Cardiac muscle cell (in vitro differentiated cells and primary cell): ENCODE measurements around the gene DUSP28. TPM values are rescaled to one million over a fixed set of nuclear protein-coding genes. Genes with fewer than 3 reads are reported as not detected.

Source experiments
- DNase-seq, 2 donors: peaks; one replicate each; pipeline versions ENCODE4 v3.0.0 to v3.0.0-alpha.2; 2010 to 2017; ENCODE audit warnings: low read depth in 1 of 2, low spot score in 1 of 2
- H3K27ac ChIP-seq: fragments of 200-600 bp; sonication (generic); 2 replicates; pipeline ENCODE4 v1.5.1; 2016
- H3K27me3 ChIP-seq: fragments of 200-600 bp; sonication (generic); 2 replicates; pipeline ENCODE4 v1.6.0; 2016; ENCODE audit warnings: control low read depth
- H3K36me3 ChIP-seq: fragments of 200-600 bp; sonication (generic); 2 replicates; pipeline ENCODE4 v1.5.1; 2016; ENCODE audit warnings: control low read depth
- H3K4me1 ChIP-seq: fragments of 200-600 bp; sonication (generic); 2 replicates; pipeline ENCODE4 v1.8.1; 2017; ENCODE audit warnings: low read depth, mild to moderate bottlenecking, mixed run types
- H3K4me3 ChIP-seq: fragments of 200-600 bp; sonication (generic); 2 replicates; pipeline ENCODE4 v1.5.1; 2016; ENCODE audit warnings: mild to moderate bottlenecking
- H3K9me3 ChIP-seq: fragments of 200-600 bp; sonication (generic); 2 replicates; pipeline ENCODE4 v1.5.1; 2017; ENCODE audit warnings: low read depth, mild to moderate bottlenecking, control low read depth
- polyA plus RNA-seq: library from polyadenylated mRNA; unstranded; fragments of >200 nt; fragmentation: Nextera tagmentation; extraction: Ambion mirVana; gene quantifications from 2 replicates; pipeline ENCODE4 v1.2.1, GENCODE V29; 2016
- total RNA-seq: library from RNA; depleted of rRNA; stranded (reverse); fragments of >200 nt; gene quantifications from 2 replicates; pipeline ENCODE4 v1.2.3, GENCODE V29; 2016
- TF ChIP-seq, protein P1 (sequence below): IDR thresholded peaks from 2 replicates; pipeline ENCODE4 v1.5.1; 2012; ENCODE audit warnings: low read depth, mild to moderate bottlenecking, low read length

Gene DUSP28
- total and polyA plus RNA-seq, 2 experiments from 2014 or later = 10.2 to 24.9 TPM

DNA sequence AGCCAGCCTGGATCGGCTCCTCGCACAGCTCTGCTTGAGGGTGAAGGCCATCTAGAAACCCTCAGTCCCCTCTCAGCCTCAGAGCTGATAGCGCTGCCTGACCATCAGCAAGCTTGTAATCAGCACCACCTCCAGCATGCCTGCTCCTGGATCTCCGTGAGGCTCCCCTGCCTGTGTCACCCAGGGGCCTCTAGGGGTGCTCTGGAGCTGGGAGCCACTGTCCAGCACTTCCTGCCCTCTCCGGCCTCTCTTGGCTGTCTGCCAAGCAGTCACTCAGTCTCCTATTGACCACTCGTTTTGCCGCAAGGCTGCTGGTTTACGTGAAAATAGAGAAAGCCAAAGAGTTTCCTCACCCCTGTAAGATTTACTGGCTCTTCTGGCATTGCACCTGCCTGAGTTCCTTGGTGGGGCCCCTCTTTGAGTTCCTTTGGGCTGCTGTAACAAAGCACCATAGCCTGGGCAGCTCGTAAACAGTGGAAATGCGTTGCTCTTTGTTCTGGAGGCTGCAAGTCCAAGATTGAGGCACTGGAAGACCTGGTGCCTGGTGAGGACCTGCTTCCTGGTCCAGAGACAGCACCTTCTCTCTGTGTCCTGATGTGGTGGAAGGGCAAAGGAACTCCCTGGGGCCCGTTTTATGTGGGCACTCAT, 44.3 kb downstream of the DUSP28 start:
- TF ChIP-seq, protein P1, sequence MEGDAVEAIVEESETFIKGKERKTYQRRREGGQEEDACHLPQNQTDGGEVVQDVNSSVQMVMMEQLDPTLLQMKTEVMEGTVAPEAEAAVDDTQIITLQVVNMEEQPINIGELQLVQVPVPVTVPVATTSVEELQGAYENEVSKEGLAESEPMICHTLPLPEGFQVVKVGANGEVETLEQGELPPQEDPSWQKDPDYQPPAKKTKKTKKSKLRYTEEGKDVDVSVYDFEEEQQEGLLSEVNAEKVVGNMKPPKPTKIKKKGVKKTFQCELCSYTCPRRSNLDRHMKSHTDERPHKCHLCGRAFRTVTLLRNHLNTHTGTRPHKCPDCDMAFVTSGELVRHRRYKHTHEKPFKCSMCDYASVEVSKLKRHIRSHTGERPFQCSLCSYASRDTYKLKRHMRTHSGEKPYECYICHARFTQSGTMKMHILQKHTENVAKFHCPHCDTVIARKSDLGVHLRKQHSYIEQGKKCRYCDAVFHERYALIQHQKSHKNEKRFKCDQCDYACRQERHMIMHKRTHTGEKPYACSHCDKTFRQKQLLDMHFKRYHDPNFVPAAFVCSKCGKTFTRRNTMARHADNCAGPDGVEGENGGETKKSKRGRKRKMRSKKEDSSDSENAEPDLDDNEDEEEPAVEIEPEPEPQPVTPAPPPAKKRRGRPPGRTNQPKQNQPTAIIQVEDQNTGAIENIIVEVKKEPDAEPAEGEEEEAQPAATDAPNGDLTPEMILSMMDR = peak; percentile 74
- H3K9me3 ChIP-seq = no peaks in the 10 kb centered on the region
- H3K36me3 ChIP-seq = no peaks in the 10 kb centered on the region
- peak overlapping the region; percentile 64 for H3K27ac ChIP-seq
- peak; percentile 78 to 86 for DNase-seq
- no peak overlapping the region for H3K4me3 ChIP-seq
- H3K27me3 ChIP-seq = no peaks in the 10 kb centered on the region
- H3K4me1 ChIP-seq = peaks cover 3% of the 10 kb centered on the region

DNA sequence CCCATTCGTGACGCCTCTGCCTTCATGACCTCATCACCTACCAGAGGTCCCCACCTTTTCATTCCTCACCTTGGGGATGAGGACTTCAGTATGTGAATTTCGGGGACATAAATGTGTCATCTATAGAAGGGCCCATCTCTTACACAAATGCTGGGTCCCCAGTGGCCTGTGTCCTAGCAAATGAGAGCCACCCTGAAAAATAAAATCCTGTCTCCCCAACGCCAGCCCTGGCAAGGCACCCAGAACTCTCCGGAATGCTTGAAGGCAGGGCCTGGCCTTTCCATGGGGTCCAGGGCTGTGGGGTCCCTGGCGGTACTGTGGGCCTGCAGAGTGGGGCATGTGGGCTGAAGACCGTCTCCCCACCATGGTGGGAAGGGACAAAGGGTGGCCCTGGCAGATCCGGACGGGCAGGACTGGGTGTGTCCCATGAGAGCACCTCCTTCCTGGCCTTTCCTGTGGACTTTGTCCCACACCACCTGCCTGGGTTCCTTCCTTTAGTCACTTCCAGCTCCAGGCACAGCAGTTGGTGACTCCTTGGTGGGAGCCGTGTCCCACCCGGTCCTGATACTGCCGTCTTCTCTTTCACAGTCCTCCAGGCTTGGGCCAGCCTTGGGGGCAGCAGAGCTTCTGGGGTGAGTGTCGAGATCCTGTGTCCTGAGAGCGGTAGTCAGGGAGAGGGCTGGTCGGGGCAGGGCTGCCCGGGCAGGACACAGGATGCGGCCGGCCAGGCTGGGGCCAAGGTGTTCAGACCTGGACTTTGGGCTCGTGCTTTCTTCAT, 45.0 kb downstream of the DUSP28 start:
- DNase-seq = no peak
- no peak overlapping the region for H3K4me3 ChIP-seq
- TF ChIP-seq, protein P1 = no peak
- H3K27ac ChIP-seq = no peak overlapping the region
- no peaks in the 10 kb centered on the region for H3K36me3 ChIP-seq
- peaks cover 3% of the 10 kb centered on the region for H3K4me1 ChIP-seq
- H3K9me3 ChIP-seq = no peaks in the 10 kb centered on the region
- no peaks in the 10 kb centered on the region for H3K27me3 ChIP-seq

DNA sequence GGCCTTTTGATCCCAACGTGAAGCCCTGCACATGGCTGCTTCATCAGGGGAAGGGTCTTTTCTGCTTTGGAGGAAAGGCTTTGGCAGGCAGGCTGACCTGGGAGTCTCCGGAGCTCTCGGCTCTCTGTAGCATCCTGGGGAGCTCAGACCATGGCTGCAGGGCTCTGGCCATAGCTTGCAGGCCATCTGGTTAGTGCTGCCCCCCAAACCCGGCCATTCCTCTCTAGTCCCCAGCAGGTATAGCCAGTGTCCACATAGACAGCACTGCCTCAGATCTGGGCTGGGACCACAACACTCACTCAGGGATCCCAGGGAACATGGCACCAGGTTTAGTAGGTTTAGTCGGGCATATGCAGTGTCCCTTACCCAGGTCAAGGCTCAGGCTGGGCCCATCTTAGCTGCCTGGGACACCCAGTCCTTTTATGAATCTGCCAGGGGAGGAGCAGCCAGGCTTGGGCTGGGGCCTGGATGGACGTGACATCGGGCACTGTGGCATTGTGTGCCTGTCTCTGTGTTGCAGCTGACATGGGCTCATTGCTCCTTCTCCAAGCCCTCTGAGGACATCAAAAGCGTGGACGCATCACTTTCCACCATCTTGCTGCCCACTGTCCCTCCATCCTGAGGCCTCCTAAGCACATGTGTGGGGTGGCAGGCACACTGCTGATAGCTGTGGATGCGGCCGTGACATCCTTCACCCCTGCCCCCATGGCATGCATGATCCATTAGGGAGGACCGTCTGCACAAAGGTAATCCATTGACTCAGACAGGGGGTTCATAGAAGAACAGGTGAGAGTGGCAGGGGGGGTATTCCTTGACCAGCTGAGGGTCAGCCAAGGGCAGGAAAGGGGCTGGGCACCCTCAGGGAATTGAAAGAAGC, 45.9 kb downstream of the DUSP28 start:
- no peak for DNase-seq
- no peaks in the 10 kb centered on the region for H3K36me3 ChIP-seq
- TF ChIP-seq, protein P1 = no peak
- H3K9me3 ChIP-seq = no peaks in the 10 kb centered on the region
- no peaks in the 10 kb centered on the region for H3K27me3 ChIP-seq
- H3K27ac ChIP-seq = no peak overlapping the region
- no peak overlapping the region for H3K4me3 ChIP-seq
- peaks cover 3% of the 10 kb centered on the region for H3K4me1 ChIP-seq

DNA sequence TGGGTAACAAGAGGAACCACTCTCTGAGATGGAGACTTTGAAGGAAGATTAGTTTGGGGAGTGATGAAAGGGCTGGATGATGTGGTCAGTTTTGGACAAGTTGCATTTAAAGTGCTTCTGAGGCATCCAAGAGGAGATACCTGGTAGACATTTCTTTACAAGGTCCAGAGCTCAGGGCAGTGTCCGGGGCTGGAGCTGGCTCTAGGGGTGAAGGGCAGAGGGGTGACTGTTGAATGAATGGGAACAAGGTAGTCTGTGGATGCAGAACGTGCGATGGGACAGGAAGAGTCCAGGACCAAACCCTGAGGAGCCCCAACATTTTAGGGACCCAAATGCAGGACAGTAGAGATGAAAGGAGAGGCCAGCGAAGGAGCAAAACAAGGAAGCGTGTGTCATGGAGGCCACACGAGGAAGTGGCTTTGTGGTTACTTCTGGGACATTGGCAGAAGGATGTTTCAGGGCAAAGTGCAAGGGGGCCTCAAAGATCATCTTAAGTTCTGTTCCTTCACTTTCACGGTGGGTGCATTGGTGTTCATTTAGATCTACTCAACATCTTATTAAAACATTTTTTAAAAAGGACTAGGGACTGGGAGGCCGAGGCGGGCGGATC, 51.5 kb downstream of the DUSP28 start:
- Histone ChIP-seq H3K4me3 (no peak overlapping the region), H3K4me1 (no peaks in the 10 kb centered on the region), H3K27ac (no peak overlapping the region), H3K9me3 (no peaks in the 10 kb centered on the region), H3K27me3 (no peaks in the 10 kb centered on the region), H3K36me3 (no peaks in the 10 kb centered on the region)
- TF ChIP-seq, protein P1 = no peak
- no peak for DNase-seq

Other genes with a start within 250 kb of the DUSP28 start
- gene GPC1, start 124.7 kb upstream of the DUSP28 start, total RNA-seq = 75.1 and 80.9 TPM in 2 replicates
- 57.8 and 60.4 TPM in 2 replicates for gene GPC1, start 124.7 kb upstream of the DUSP28 start, polyA plus RNA-seq
- gene ANKMY1, start 2.4 kb upstream of the DUSP28 start, total RNA-seq = 6.9 and 10.8 TPM in 2 replicates
- gene ANKMY1, start 2.4 kb upstream of the DUSP28 start, polyA plus RNA-seq = 7.6 and 10.1 TPM in 2 replicates
- gene RNPEPL1, start 8.1 kb downstream of the DUSP28 start, total RNA-seq = 43.5 and 49.0 TPM in 2 replicates
- gene RNPEPL1, start 8.1 kb downstream of the DUSP28 start, polyA plus RNA-seq = 59.7 and 61.2 TPM in 2 replicates
- 60.8 and 61.6 TPM in 2 replicates for gene CAPN10, start 26.4 kb downstream of the DUSP28 start, total RNA-seq
- gene CAPN10, start 26.4 kb downstream of the DUSP28 start, polyA plus RNA-seq = 57.9 and 62.8 TPM in 2 replicates
- 0.70 and 5.1 TPM in 2 replicates for gene GPR35, start 65.1 kb downstream of the DUSP28 start, total RNA-seq
- 0.40 and 1.9 TPM in 2 replicates for gene GPR35, start 65.1 kb downstream of the DUSP28 start, polyA plus RNA-seq
- gene AQP12B, start 122.5 kb downstream of the DUSP28 start, total RNA-seq = not detected in 2 replicates
- 0.50 TPM in 1 of 2 replicates, not detected in the other for gene AQP12B, start 122.5 kb downstream of the DUSP28 start, polyA plus RNA-seq
- gene AQP12A, start 131.5 kb downstream of the DUSP28 start, total RNA-seq = not detected in 2 replicates
- 0.50 TPM in 1 of 2 replicates, not detected in the other for gene AQP12A, start 131.5 kb downstream of the DUSP28 start, polyA plus RNA-seq